Neural progenitor cell (in vitro differentiated cells): ENCODE results near the gene TRAF3. TPM values are rescaled to one million over a fixed set of nuclear protein-coding genes. Genes with fewer than 3 reads are reported as not detected.

Experiments used
- DNase-seq: peaks from one replicate; pipeline ENCODE4 v3.0.0-alpha.2; 2016; ENCODE audit warnings: low spot score
- H2AFZ ChIP-seq: fragments of 200-600 bp; sonication (generic); replicated peaks from 2 replicates; pipeline ENCODE4 v1.6.1; 2016; ENCODE audit warnings: antibody characterized with exemption
- H3F3A ChIP-seq: fragments of 200-600 bp; sonication (generic); 2 replicates; pipeline ENCODE4 v1.6.1; 2016; ENCODE audit warnings: antibody characterized with exemption, low read depth
- H3K27ac ChIP-seq: fragments of 200-600 bp; sonication (generic); 2 replicates; pipeline ENCODE4 v1.5.1; 2016; ENCODE audit warnings: mild to moderate bottlenecking
- H3K27me3 ChIP-seq: fragments of 200-600 bp; sonication (generic); 2 replicates; pipeline ENCODE4 v1.6.1; 2016; ENCODE audit warnings: mild to moderate bottlenecking, moderate library complexity
- H3K36me3 ChIP-seq: fragments of 200-600 bp; sonication (generic); 2 replicates; pipeline ENCODE4 v1.5.1; 2016
- H3K4me1 ChIP-seq: fragments of 200-600 bp; sonication (generic); 2 replicates; pipeline ENCODE4 v1.6.1; 2016; ENCODE audit warnings: mixed run types
- H3K4me2 ChIP-seq: fragments of 200-600 bp; sonication (generic); 2 replicates; pipeline ENCODE4 v1.6.1; 2016
- H3K4me3 ChIP-seq: fragments of 200-600 bp; sonication (generic); 2 replicates; pipeline ENCODE4 v1.5.1; 2016
- H3K79me2 ChIP-seq: fragments of 200-600 bp; sonication (generic); 2 replicates; pipeline ENCODE4 v1.6.1; 2016; ENCODE audit warnings: low read depth
- H3K9ac ChIP-seq: fragments of 200-600 bp; sonication (generic); 2 replicates; pipeline ENCODE4 v1.6.1; 2016
- H3K9me3 ChIP-seq: fragments of 200-600 bp; sonication (generic); 2 replicates; pipeline ENCODE4 v1.5.1; 2016; ENCODE audit warnings: low read depth
- H4K20me1 ChIP-seq: fragments of 200-600 bp; sonication (generic); 2 replicates; pipeline ENCODE4 v1.6.1; 2016; ENCODE audit warnings: low read depth
- H3K27ac Mint-ChIP-seq: 3 replicates; pipeline ENCODE4 v1.8.0; 2021; ENCODE audit warnings: mixed read lengths
- H3K27me3 Mint-ChIP-seq: 2 replicates; pipeline ENCODE4 v1.8.0; 2022; ENCODE audit warnings: low read depth, mild to moderate bottlenecking, inconsistent platforms, moderate library complexity, mixed read lengths; ENCODE audit not compliant: insufficient read depth
- H3K36me3 Mint-ChIP-seq: 3 replicates; pipeline ENCODE4 v1.8.0; 2021; ENCODE audit warnings: mixed read lengths
- H3K4me1 Mint-ChIP-seq: 3 replicates; pipeline ENCODE4 v1.8.0; 2021; ENCODE audit warnings: mixed read lengths
- H3K4me3 Mint-ChIP-seq: 3 replicates; pipeline ENCODE4 v1.8.0; 2021; ENCODE audit warnings: mild to moderate bottlenecking, moderate library complexity, mixed read lengths
- H3K9me3 Mint-ChIP-seq: 3 replicates; pipeline ENCODE4 v1.8.0; 2020; ENCODE audit warnings: mixed read lengths
- EZH2 ChIP-seq: fragments of 200-600 bp; sonication (generic); IDR thresholded peaks from 2 replicates; pipeline ENCODE4 v1.6.1; 2017; ENCODE audit warnings: antibody characterized with exemption, mild to moderate bottlenecking, moderate library complexity
- EZH2phosphoT487 ChIP-seq: fragments of 200-600 bp; sonication (generic); IDR thresholded peaks from 2 replicates; pipeline ENCODE4 v1.6.1; 2017; ENCODE audit warnings: antibody characterized with exemption
- total RNA-seq: library from RNA; depleted of rRNA; stranded (reverse); fragments of >200 nt; gene quantifications from 2 replicates; pipeline ENCODE4 v1.2.3, GENCODE V29; 2015; ENCODE audit warnings: low replicate concordance
- TF ChIP-seq, protein P1 (sequence below): fragments of 200-600 bp; sonication (generic); IDR thresholded peaks from 2 replicates; pipeline ENCODE4 v1.5.1; 2017; ENCODE audit warnings: antibody characterized with exemption, mild to moderate bottlenecking

The TRAF3 gene
- total RNA-seq, 1 donor from 2014 or later: 18.1 TPM

DNA sequence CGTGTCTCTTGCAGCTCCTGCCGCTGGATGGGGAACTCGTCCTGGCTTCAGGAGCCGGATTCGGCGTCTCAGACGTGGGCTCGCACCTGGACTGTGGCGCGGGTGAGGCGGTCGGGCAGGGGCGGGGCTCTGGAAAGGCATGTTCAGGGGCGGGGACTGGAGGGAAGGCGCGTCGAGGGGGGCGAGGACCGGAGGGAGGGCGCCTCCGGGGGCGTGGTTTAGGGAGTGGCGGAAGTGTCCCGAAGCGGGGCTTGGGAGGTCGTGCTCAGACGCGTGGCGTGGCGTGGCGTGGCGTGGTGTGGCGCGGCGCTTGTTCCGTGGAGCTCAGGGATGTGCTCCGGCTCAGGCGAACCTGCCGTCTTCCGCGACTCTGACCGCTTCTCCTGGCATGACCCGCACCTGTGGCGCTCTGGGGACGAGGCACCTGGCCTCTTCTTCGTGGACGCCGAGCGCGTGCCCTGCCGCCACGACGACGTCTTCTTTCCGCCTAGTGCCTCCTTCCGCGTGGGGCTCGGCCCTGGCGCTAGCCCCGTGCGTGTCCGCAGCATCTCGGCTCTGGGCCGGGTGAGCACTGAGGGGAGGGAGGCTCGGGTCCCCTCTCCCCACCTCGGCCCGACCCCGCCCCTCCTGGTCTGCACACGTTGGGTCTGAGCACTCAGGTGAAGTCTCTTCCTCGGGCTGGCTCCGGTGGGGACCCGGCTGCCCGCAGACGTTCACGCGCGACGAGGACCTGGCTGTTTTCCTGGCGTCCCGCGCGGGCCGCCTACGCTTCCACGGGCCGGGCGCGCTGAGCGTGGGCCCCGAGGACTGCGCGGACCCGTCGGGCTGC, 151.4 kb downstream of the TRAF3 start:
- Mint-ChIP-seq H3K4me3 (peak overlapping the region; percentile 79), H3K36me3 (peaks cover 3% of the 10 kb centered on the region), H3K27me3 (peaks cover 33% of the 10 kb centered on the region), H3K4me1 (peaks cover 9% of the 10 kb centered on the region), H3K27ac (no peak overlapping the region), H3K9me3 (no peaks in the 10 kb centered on the region)
- H3K27me3 ChIP-seq: peaks cover 83% of the 10 kb centered on the region
- H3K4me1 ChIP-seq: peaks cover 31% of the 10 kb centered on the region
- DNase-seq: peak; percentile 91
- H3K9me3 ChIP-seq: no peaks in the 10 kb centered on the region
- H2AFZ ChIP-seq: peak overlapping the region; percentile 99
- no peak overlapping the region for H3K9ac ChIP-seq
- H3K79me2 ChIP-seq: no peaks in the 10 kb centered on the region
- no peak overlapping the region for H3K27ac ChIP-seq
- H3F3A ChIP-seq: peaks cover 27% of the 10 kb centered on the region
- peak overlapping the region; percentile 75 for H3K4me3 ChIP-seq
- no peaks in the 10 kb centered on the region for H3K36me3 ChIP-seq
- H3K4me2 ChIP-seq: peak overlapping the region; percentile 99
- peaks cover 32% of the 10 kb centered on the region for H4K20me1 ChIP-seq
- TF ChIP-seq EZH2: peak; percentile 89
- TF ChIP-seq, protein P1, sequence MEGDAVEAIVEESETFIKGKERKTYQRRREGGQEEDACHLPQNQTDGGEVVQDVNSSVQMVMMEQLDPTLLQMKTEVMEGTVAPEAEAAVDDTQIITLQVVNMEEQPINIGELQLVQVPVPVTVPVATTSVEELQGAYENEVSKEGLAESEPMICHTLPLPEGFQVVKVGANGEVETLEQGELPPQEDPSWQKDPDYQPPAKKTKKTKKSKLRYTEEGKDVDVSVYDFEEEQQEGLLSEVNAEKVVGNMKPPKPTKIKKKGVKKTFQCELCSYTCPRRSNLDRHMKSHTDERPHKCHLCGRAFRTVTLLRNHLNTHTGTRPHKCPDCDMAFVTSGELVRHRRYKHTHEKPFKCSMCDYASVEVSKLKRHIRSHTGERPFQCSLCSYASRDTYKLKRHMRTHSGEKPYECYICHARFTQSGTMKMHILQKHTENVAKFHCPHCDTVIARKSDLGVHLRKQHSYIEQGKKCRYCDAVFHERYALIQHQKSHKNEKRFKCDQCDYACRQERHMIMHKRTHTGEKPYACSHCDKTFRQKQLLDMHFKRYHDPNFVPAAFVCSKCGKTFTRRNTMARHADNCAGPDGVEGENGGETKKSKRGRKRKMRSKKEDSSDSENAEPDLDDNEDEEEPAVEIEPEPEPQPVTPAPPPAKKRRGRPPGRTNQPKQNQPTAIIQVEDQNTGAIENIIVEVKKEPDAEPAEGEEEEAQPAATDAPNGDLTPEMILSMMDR: no peak

- H3K27ac Mint-ChIP-seq: no peak overlapping the region
- H2AFZ ChIP-seq: no peak overlapping the region
These were observed 152.2 kb downstream of the TRAF3 start for GRCh38 chr14:102929241-102930137.

GRCh38 chr14:102930138-102930752, 153.0 kb downstream of the TRAF3 start:
- Histone ChIP-seq H3K27ac (no peak overlapping the region), H3K36me3 (no peaks in the 10 kb centered on the region), H3K27me3 (peaks cover 67% of the 10 kb centered on the region), H3F3A (peaks cover 27% of the 10 kb centered on the region), H3K79me2 (no peaks in the 10 kb centered on the region), H3K4me1 (peaks cover 26% of the 10 kb centered on the region), H3K9ac (no peak overlapping the region), H3K4me3 (peak overlapping the region; percentile 75), H3K9me3 (no peaks in the 10 kb centered on the region), H4K20me1 (peaks cover 32% of the 10 kb centered on the region), H2AFZ (no peak overlapping the region), H3K4me2 (peak overlapping the region; percentile 99)
- no peaks in the 10 kb centered on the region for H3K9me3 Mint-ChIP-seq
- peaks cover 3% of the 10 kb centered on the region for H3K36me3 Mint-ChIP-seq
- H3K4me3 Mint-ChIP-seq: no peak overlapping the region
- peaks cover 33% of the 10 kb centered on the region for H3K27me3 Mint-ChIP-seq
- peak; percentile 79 for DNase-seq
- H3K4me1 Mint-ChIP-seq: peaks cover 6% of the 10 kb centered on the region
- H3K27ac Mint-ChIP-seq: no peak overlapping the region
- TF ChIP-seq, protein P1: peak; percentile 33
- TF ChIP-seq EZH2phosphoT487 (peak; percentile 30), EZH2 (peak; percentile 87)

More at GRCh38 chr14:102929241-102930137, 152.2 kb downstream of the TRAF3 start:
- H3K27me3 ChIP-seq: peaks cover 74% of the 10 kb centered on the region
- peaks cover 6% of the 10 kb centered on the region for H3K4me1 Mint-ChIP-seq
- H3K4me3 Mint-ChIP-seq: no peak overlapping the region
- H3K9ac ChIP-seq: no peak overlapping the region
- peaks cover 26% of the 10 kb centered on the region for H3K4me1 ChIP-seq
- DNase-seq: peak; percentile 43
- peaks cover 3% of the 10 kb centered on the region for H3K36me3 Mint-ChIP-seq
- no peaks in the 10 kb centered on the region for H3K9me3 Mint-ChIP-seq
- H3K36me3 ChIP-seq: no peaks in the 10 kb centered on the region
- H4K20me1 ChIP-seq: peaks cover 32% of the 10 kb centered on the region
- peak overlapping the region; percentile 75 for H3K4me3 ChIP-seq
- peaks cover 27% of the 10 kb centered on the region for H3F3A ChIP-seq
- no peaks in the 10 kb centered on the region for H3K79me2 ChIP-seq
- H3K27me3 Mint-ChIP-seq: peaks cover 33% of the 10 kb centered on the region
- TF ChIP-seq, protein P1: no peak
- peak; percentile 96 for TF ChIP-seq EZH2
- peak; percentile 95 for TF ChIP-seq EZH2phosphoT487
- no peak overlapping the region for H3K27ac ChIP-seq
- H3K4me2 ChIP-seq: peak overlapping the region; percentile 99
- H3K9me3 ChIP-seq: no peaks in the 10 kb centered on the region
